HG03097 (cell line): Measurements from ENCODE around the gene SFXN3.

ENCODE experiments used
- ATAC-seq: cut with Tn5 transposase; IDR thresholded peaks from one replicate; pipeline ENCODE4 v1.9.1; 2021; ENCODE audit not compliant: unreplicated experiment, low FRiP score

The SFXN3 gene

DNA sequence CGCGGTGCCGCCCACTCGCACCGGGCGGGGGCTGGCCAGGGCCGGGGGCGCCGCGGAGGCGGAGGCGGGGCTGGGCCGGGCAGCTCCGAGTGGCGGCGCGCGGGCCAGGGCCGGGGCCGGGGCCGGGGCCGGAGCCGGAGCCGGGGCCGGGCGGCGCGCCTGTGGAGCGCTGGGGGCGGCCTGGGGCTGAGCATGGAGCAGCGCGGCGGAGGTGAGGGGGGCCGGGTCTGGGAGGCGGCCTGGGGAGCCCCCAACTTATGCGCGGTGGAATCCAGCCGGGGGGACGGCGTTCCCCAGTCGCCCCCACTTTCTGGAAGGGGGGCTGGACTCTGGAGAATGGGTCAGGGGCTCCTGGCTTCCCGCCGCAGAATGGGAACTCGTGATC is 31.3 kb upstream of the SFXN3 start, which contains the start of gene LZTS2:
Gene LZTS2 (plus strand): TSS at position 67 of the 385 bp plus-strand sequence. CDS start 2,731 bp downstream, outside the sequence.
- peak; percentile 14 for ATAC-seq

DNA sequence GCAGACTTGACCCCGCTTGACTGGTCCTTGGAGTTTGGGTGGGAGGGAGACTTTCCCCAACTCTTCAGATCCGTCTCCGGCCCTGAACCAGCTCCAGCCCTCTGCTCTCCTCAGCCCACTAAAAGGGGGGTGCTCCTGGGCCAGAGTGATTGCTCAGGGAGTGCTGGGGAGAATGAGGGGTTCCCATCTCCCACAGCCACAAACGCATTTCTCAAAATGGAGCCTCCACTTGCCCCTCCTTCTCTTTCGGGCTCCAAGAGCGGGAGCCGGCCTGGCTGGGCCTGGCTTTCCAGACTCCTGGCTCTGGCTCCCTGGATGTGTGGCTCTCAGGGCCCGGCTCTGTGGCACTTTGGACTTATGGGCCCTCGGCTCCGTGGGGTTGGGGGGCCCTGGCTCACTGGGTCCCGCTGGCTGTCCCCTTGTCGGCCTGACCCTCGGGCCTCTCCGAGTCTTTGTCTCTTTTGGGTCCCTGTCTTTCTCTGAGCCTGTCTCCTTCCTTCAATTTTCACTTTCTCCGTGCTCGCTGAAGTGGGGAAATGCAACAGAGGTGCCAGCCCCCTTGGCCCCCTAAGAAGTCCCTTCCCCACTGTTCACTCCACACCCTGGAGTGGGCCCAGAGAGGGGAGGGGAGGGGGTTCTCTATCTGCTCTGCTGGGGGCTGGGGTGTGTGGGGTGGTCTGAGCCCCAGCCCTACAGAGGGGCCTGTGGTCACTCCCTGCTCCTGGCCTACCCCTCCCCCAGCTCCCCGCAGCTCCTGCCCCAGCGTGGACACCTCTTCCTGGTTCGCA is 30.7 kb upstream of the SFXN3 start:
- no peak for ATAC-seq

DNA sequence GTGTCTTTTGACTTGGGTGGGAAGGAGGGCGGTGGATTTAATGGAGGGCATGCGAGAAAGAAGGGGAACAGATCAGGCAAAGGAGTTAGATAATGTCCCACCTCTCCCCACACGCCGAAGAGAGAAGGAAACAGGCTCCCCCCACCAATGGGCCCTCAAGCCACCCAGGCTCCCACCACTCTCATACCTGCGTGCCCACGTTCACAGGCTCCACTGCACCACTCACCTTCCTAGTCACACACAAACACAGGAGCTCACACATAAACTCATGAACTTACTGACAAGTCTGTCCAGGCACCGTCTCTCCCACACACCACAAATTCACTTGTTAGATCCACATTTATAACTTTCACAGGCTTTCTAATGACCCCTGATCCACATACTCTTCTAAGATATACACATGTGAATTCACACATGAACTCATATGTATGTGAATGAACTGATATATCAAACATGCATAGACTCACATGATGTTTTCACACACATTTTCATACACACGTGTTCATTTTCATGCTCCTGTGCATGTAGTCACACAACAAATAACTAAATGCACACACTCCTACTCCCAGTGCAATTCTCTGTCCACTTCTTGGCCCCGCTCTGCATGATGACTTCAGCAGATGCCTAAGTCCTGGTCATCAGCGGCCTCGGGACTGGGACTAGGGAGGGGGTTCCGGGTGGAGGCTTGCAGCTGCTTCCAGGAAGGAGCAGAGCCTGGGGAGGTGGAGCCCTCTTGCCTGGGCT is 29.9 kb upstream of the SFXN3 start:
- ATAC-seq: no peak

DNA sequence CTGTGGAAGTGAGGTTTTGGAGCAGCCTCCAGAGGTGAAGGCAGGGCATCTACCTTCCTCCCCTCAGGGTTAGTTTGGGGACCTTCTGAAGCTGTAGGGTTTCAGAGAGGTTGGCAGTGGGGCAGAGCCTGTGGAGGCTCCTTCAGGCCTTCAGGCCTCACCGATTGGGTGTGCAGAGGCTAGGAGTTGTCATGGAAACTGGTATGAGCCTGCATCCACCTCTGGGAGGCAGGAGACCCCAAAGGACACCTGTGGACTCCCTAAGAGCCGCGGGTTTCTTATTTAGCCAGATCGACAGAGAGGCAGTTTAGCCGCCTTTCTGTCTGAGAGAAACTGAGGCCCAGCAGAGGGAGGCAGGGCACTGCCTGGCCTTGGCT is 29.4 kb upstream of the SFXN3 start:
- no peak for ATAC-seq

DNA sequence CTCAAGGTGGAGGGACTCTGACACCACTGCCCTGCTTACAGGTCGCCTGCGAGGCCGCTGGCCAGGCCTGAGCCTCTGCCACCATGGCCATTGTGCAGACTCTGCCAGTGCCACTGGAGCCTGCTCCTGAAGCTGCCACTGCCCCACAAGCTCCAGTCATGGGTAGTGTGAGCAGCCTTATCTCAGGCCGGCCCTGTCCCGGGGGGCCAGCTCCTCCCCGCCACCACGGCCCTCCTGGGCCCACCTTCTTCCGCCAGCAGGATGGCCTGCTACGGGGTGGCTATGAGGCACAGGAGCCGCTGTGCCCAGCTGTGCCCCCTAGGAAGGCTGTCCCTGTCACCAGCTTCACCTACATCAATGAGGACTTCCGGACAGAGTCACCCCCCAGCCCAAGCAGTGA is 28.6 kb upstream of the SFXN3 start:
- no peak for ATAC-seq

- ATAC-seq: no peak
Observed at GRCh38 chr10:101003639-101004206, 27.3 kb upstream of the SFXN3 start.

DNA sequence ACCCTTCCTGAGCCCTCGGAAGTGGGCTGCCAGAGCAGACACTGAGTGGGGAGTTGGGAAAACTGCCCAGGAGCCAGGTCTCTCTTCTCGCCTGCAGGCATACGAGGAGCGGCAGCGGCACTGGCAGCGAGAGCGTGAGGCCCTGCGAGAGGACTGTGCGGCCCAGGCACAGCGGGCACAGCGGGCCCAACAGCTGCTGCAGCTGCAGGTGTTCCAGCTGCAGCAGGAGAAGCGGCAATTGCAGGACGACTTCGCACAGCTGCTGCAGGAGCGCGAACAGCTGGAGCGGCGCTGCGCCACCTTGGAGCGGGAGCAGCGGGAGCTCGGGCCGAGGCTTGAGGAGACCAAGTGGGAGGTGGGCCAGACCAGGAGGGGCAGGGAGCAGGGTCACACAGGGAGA is 25.7 kb upstream of the SFXN3 start:
- ATAC-seq: no peak

GRCh38 chr10:101005869-101006567 is 25.0 kb upstream of the SFXN3 start:
- ATAC-seq: no peak

GRCh38 chr10:101006593-101007098 is 24.4 kb upstream of the SFXN3 start:
- no peak for ATAC-seq

GRCh38 chr10:101007099-101007711 is 23.8 kb upstream of the SFXN3 start:
- ATAC-seq: no peak

DNA sequence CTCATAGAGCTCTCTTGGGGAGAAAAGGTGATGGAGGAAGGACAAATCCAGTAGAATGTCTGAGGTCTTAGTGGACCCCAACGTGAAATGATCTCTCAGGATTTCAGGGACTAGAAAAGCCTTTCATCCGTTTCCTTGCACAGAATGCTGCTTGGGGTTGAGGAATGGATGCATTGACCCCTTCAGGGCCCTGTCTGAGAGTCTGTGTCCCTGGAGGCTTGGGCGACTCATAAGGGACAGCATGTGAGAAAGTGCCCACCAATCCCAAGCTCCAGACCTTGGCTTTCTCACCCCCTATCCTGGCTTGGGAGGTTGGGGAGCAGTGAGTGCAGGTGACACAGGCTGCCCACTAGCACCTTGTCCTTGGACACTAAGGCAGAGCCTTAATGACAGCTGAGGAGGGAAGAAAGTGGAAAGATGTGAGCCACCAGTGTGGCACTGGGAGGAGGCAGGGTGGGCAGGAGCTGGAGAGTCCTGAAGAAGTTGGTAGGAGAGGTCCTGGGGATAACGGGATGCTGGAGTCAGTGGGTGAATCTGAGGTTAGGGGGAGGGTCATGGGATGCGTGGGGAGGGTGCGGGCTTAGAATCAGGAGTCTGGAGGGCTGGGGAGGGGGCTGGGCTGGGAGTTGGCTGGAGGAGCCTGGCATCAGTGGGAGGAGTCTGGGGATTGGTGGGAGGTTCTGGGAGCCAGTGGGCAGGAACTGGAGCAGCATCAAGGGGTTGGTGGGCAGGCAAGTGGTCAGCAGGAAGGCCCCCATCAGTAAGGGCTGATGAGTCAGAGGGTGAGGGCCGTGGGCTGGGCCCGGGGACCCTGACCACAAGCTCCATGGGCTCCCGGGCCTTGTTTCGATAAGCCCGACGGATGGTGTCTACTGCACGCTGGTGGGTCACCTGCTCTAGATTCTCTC is 22.9 kb upstream of the SFXN3 start:
- ATAC-seq: no peak

GRCh38 chr10:101008823-101009423 is 22.1 kb upstream of the SFXN3 start:
- ATAC-seq: no peak

GRCh38 chr10:101010329-101010728 is 20.7 kb upstream of the SFXN3 start:
- no peak for ATAC-seq

GRCh38 chr10:101011517-101012423 is 19.3 kb upstream of the SFXN3 start:
- no peak for ATAC-seq

DNA sequence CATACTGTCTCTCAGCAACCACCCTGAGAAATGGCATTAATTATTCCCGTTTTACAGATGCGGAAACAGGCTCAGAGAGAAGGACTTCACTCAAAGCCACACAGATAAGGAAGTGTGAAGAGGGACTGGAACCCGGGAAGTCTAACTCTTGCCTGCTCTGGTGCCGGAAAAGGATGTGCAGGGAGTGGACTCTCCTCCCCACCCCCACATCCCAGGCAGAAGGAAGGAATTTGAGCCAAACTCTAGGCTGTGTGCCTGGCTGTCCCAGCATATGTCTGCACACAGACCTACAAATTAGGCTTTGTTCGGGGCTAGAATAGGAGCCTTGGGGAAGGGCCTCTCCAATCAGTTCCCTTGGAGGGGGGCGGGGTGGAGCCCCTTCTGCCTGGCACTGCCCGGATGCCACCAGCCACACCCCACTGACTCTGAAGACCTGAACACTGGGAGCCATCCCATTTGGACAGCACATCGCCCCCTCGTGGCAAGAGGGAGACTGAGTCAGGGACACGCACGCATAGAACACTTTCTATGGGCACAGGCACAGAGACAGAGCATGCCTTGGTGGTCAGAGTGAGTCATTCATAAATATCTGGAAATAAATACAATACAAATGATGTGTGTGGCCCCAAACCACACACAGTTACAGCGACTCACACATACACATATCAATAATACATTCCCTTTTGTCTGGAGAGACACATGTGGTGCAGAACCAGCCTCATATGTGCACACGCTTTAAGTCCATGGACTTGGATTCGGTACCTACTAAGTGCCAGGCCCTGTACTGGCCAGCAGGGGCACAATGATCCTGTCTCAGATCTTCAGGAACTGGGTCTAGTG is 18.3 kb upstream of the SFXN3 start:
- ATAC-seq: peak; percentile 62

DNA sequence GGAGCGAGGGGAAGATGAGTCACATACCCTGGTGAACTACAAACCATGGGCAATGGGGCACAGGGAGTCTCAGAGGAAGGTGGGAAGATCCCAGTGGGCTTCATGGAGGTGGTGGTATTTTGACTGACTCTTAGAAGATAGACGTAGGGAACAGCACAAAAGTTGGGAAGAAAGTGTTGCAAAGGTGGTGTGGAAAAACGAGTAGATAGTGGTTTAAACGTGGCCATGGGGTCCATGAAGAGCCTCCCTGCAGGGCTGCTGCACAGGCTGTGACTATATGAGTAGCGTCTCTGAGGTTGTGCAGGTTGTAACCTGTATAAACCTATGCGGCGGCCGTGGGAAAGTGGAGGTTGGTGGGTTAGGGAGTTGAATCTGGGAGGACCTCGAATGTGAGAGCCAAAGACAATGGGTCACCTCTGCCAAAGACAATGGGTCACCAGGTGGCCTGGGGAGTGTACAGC is 17.6 kb upstream of the SFXN3 start:
- no peak for ATAC-seq
